ENCODE data around the gene WNT1. TPM values are rescaled to one million over a fixed set of nuclear protein-coding genes. Genes with fewer than 3 reads are reported as not detected.

The WNT1 gene
- total RNA-seq, 1 experiment from 2014 or later = not detected

- H3K23me2 ChIP-seq (ENCODE audit: insufficient read length, low read depth, low read length, poor library complexity, severe bottlenecking) = no peaks in the 10 kb centered on the region
- no peak overlapping the region for H3K4ac ChIP-seq (ENCODE audit: low read depth, low read length)
- no peak overlapping the region for H2AFZ ChIP-seq (ENCODE audit: low read length)
- no peak overlapping the region for H3K27ac ChIP-seq (ENCODE audit: insufficient read length, low read depth, low read length)
- H3K9me3 Mint-ChIP-seq = no peaks in the 10 kb centered on the region
- peaks cover 6% of the 10 kb centered on the region for H3K79me1 ChIP-seq (ENCODE audit: insufficient read depth, low read depth, low read length, poor library complexity, severe bottlenecking)
- H2BK15ac ChIP-seq (ENCODE audit: low read depth, low read length) = no peak overlapping the region
- no peak overlapping the region for H3K9ac ChIP-seq (ENCODE audit: extremely low read depth, insufficient read length, low read length)
- peak; percentile 53 for DNase-seq
- H3K27me3 Mint-ChIP-seq (ENCODE audit: low read depth) = no peaks in the 10 kb centered on the region
- no peak overlapping the region for H4K5ac ChIP-seq (ENCODE audit: insufficient read length, low read depth, low read length)
- no peak overlapping the region for H3K4me2 ChIP-seq (ENCODE audit: insufficient read depth, insufficient read length, low read length)
- no peak overlapping the region for H3K56ac ChIP-seq (ENCODE audit: insufficient read length, low read depth, low read length)
- no peak overlapping the region for H3K23ac ChIP-seq (ENCODE audit: insufficient read length, low read depth, low read length)
- no peak overlapping the region for H3T11ph ChIP-seq (ENCODE audit: low read length)
- peaks cover 0 to 2% of the 10 kb centered on the region in 2 experiments; a peak in 2 of 4 replicates for H3K4me1 Mint-ChIP-seq
- H3K27me3 ChIP-seq (ENCODE audit: insufficient read depth, low read length) = no peaks in the 10 kb centered on the region
- H2BK12ac ChIP-seq (ENCODE audit: insufficient read length, low read depth, low read length) = no peak overlapping the region
- H4K8ac ChIP-seq (replicated peaks; ENCODE audit: insufficient read length, low read depth, low read length) = no peak overlapping the region
- H2BK20ac ChIP-seq (ENCODE audit: low read depth, low read length, poor library complexity, severe bottlenecking) = no peak overlapping the region
- H2BK120ac ChIP-seq (ENCODE audit: low read depth, low read length, poor library complexity, severe bottlenecking) = no peak overlapping the region
- peak overlapping the region in 1 of 2 experiments; percentile 17; a peak in 1 of 5 replicates for H3K4me3 Mint-ChIP-seq
- H2AK5ac ChIP-seq (ENCODE audit: insufficient read length, low read length) = no peak overlapping the region
- peaks cover 35 to 91% (median 78%) of the 10 kb centered on the region in 3 experiments for H3K36me3 Mint-ChIP-seq (ENCODE audit: insufficient read depth in 1 of 3, low read depth in 3 of 3)
- H3K9me3 ChIP-seq (ENCODE audit: control insufficient read depth, low read depth, low read length) = no peaks in the 10 kb centered on the region
- peak overlapping the region in 1 of 3 experiments; percentile 37; a peak in 3 of 7 replicates for H3K27ac Mint-ChIP-seq
- H3K18ac ChIP-seq (ENCODE audit: insufficient read length, low read depth, low read length) = no peak overlapping the region
- no peaks in the 10 kb centered on the region for H3K4me1 ChIP-seq (ENCODE audit: insufficient read depth, low read length)
- TF ChIP-seq CTCF (conservative IDR thresholded peaks at IDR 0.05) = peak; percentile 52; the same call in 2 of the 3 replicates
- H4K20me1 ChIP-seq (ENCODE audit: control insufficient read depth, insufficient read depth, insufficient read length) = no peaks in the 10 kb centered on the region
- peaks cover 8% of the 10 kb centered on the region; the same call in 1 of the 2 replicates for H3K79me2 ChIP-seq (ENCODE audit: insufficient read depth, low read length)
- no CpG with 5 or more reads among the region's 6 CpGs for WGBS (ENCODE audit: extremely low coverage, insufficient read length, low lambda C conversion rate)
- no peak overlapping the region for H2BK5ac ChIP-seq (ENCODE audit: insufficient read length, low read length)
- no peak overlapping the region for H3K14ac ChIP-seq (ENCODE audit: insufficient read depth, low read length)
- no peak overlapping the region for H4K91ac ChIP-seq (ENCODE audit: insufficient read length, low read depth, low read length)
Observed at GRCh38 chr12:48937170-48937569, 41.0 kb upstream of the WNT1 start.

Measured in H9 (cell line).